Brain microvascular endothelial cell (primary cell): ENCODE results near the gene EIF3D.

Experiments used
- DNase-seq: peaks from one replicate; pipeline ENCODE4 v3.0.0-alpha.2; 2020
- H3K27ac ChIP-seq: fragments of 250-450 bp; sonication (Bioruptor Pico); 2 replicates; pipeline ENCODE4 v1.5.1; 2020; ENCODE audit warnings: mild to moderate bottlenecking, moderate library complexity
- H3K27me3 ChIP-seq: fragments of 250-450 bp; sonication (Bioruptor Pico); replicated peaks from 2 replicates; pipeline ENCODE4 v1.5.1; 2020; ENCODE audit warnings: mild to moderate bottlenecking
- H3K36me3 ChIP-seq: fragments of 250-450 bp; sonication (Bioruptor Pico); replicated peaks from 2 replicates; pipeline ENCODE4 v1.5.1; 2020; ENCODE audit warnings: mild to moderate bottlenecking
- H3K4me3 ChIP-seq: 2 replicates; pipeline ENCODE4 v1.5.1; 2011; ENCODE audit warnings: low read depth, mild to moderate bottlenecking, control low read depth, low read length, moderate library complexity
- CTCF ChIP-seq: IDR thresholded peaks from 2 replicates; pipeline ENCODE4 v1.5.1; 2011; ENCODE audit warnings: low read depth, mild to moderate bottlenecking, moderate library complexity, low read length, control low read depth, inconsistent platforms; ENCODE audit errors: missing control alignments
- in situ Hi-C: cut with HindIII; loops from 2 replicates; pipeline ENCODE4 v1.10.0; 2017; ENCODE audit warnings: low sequenced_read_pairs, low pct_ligation_motif_present

The EIF3D gene

GRCh38 chr22:36528795-36529751 lies at the start of gene EIF3D:
Gene EIF3D (minus strand): TSS chr22:36529166. CDS start chr22:36526121, 3,045 bp downstream.
- in situ Hi-C loops = no loop called here
- peak; percentile 99 for DNase-seq
- Histone ChIP-seq H3K27me3 (no peaks in the 10 kb centered on the region), H3K4me3 (peak within 1 kb of the TSS; percentile 91), H3K36me3 (peaks cover 20% of the 10 kb centered on the region), H3K27ac (peak within 1 kb of the TSS; percentile 62)
- peak; percentile 3 for TF ChIP-seq CTCF

- H3K27ac ChIP-seq = no peak overlapping the region
- no peak for TF ChIP-seq CTCF
- no peak overlapping the region for H3K4me3 ChIP-seq
- no peak for DNase-seq
- peaks cover 2% of the 10 kb centered on the region for H3K27me3 ChIP-seq
- no peaks in the 10 kb centered on the region for H3K36me3 ChIP-seq
- in situ Hi-C loops = no loop called here
Observed at GRCh38 chr22:36578619-36579018, 49.7 kb upstream of the EIF3D start.

DNA sequence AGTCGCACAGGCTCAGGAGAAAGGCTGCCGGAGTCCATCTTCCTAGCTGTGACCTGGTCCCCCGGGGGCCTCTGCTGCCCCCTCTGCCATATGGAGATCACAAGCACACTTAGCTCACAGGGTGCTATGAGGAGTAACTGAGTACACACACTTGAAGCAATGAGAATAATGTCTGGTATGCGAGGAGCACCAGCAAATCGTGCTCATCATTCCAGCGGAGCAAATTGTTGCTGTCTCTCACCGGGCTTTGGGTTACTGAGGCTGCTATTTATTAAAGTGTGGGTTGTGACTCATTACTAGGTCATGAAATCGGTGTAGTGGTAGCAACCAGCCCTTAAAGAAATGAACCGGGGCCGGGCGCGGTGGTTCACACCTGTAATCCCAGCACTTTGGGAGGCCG lies 48.1 kb upstream of the EIF3D start:
- no peaks in the 10 kb centered on the region for H3K36me3 ChIP-seq
- no peak overlapping the region for H3K27ac ChIP-seq
- DNase-seq = peak; percentile 89
- in situ Hi-C loops = no loop called here
- peaks cover 2% of the 10 kb centered on the region for H3K27me3 ChIP-seq
- TF ChIP-seq CTCF = no peak
- no peak overlapping the region for H3K4me3 ChIP-seq

GRCh38 chr22:36574728-36575127 lies 45.8 kb upstream of the EIF3D start:
- in situ Hi-C loops = no loop called here
- no peak for TF ChIP-seq CTCF
- H3K27ac ChIP-seq = no peak overlapping the region
- H3K27me3 ChIP-seq = no peaks in the 10 kb centered on the region
- DNase-seq = no peak
- H3K36me3 ChIP-seq = no peaks in the 10 kb centered on the region
- H3K4me3 ChIP-seq = no peak overlapping the region

GRCh38 chr22:36573815-36574363 lies 44.9 kb upstream of the EIF3D start:
- TF ChIP-seq CTCF = no peak
- Histone ChIP-seq H3K27ac (no peak overlapping the region), H3K27me3 (no peaks in the 10 kb centered on the region), H3K4me3 (no peak overlapping the region), H3K36me3 (no peaks in the 10 kb centered on the region)
- in situ Hi-C loops = no loop called here
- no peak for DNase-seq
